ENCODE data around the gene DOCK1.

Gene DOCK1

DNA sequence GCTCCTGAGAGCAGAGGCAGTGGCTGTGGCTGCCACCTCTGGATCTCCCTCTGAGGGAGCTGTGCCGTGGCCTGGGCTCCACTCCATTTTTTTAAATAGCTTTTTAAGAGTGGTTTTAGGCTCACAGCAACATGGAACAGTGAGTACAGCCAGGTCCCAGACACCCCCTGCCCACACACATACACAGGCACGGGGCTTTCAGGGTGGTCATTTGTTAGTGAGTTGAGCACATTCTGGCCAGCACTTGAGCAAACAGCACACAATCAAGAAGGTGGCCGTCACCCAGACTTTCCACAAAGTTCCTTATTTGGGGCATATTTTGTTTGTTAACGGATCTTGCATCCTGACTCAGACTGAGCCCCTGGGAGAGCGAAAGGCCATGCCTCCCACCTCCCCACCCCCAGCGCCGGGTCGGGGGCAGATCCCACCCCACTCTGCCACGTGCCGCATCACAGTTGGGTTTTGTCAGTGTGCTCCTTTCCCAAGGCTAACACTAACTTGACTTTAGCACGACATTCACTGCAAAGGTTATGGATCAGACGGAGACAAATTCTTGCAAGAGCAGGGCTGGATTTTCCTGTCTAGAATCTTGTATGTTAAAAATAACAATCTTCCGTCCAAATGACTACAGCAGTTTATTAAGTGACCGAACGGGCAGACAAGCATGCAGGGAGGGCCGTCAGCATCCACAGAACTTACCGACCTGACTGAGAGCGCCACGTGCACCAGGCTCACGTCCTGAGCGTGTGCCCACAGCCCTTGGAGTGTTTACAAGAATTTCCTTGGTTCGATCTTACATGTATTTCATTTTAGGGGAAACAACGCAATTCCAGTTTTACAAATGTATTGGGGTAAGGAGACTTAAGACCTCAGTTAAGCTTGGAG, 487.4 kb downstream of the DOCK1 start:
- Histone ChIP-seq H3K27ac (no peak overlapping the region), H3K9me3 (no peaks in the 10 kb centered on the region), H3K36me3 (no peaks in the 10 kb centered on the region), H3K4me3 (ENCODE audit: low read depth in 1 of 2, low read length in 1 of 2) (no peak overlapping the region), H3K4me1 (ENCODE audit: control insufficient read depth in 1 of 2, insufficient read depth in 1 of 2, low read depth in 1 of 2, low read length in 1 of 2) (no peaks in the 10 kb centered on the region), H3K27me3 (no peaks in the 10 kb centered on the region)
- TF ChIP-seq, protein P1, sequence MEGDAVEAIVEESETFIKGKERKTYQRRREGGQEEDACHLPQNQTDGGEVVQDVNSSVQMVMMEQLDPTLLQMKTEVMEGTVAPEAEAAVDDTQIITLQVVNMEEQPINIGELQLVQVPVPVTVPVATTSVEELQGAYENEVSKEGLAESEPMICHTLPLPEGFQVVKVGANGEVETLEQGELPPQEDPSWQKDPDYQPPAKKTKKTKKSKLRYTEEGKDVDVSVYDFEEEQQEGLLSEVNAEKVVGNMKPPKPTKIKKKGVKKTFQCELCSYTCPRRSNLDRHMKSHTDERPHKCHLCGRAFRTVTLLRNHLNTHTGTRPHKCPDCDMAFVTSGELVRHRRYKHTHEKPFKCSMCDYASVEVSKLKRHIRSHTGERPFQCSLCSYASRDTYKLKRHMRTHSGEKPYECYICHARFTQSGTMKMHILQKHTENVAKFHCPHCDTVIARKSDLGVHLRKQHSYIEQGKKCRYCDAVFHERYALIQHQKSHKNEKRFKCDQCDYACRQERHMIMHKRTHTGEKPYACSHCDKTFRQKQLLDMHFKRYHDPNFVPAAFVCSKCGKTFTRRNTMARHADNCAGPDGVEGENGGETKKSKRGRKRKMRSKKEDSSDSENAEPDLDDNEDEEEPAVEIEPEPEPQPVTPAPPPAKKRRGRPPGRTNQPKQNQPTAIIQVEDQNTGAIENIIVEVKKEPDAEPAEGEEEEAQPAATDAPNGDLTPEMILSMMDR (IDR thresholded peaks at IDR 0.05): no peak

DNA sequence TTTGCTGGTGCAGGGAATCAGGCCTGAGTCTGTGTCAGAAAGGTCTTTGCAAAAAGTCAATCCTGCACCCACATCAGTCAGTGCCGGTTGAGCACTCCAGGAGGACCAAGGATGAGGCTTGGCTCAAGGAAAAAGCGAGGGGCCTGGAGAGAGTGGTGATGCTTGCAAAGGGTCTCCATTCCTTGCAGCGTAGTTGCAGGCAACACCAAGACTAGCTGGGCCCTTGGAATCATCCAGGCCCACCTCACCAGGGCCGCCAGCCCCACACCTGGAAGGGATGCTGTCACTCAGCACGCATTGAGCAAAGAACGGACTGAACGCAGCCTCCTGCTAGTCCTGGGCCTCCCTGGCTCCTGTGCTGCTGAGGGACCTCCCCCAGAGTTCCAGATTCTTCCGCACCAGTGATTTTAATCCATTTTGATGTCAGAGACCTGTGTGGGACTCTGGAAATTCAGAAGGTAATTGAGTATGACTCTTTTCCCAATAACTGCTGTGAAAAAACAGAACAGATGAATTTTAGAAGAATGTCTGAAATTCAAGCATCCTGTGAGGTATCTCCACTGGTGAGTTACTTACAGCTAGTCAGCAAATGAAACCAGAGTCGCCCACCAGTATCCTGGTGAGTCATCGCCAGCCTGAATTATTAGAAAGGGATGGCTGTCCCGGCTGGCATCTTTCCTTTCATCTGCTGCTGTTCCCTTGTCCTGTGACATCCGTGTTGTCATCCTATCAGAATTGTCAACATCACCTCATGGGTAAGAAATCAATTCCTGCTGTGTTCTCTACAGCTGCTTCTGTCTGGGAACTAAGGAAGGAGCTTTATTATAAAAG, 493.1 kb downstream of the DOCK1 start:
- Histone ChIP-seq H3K9me3 (no peaks in the 10 kb centered on the region), H3K36me3 (no peaks in the 10 kb centered on the region), H3K4me3 (ENCODE audit: low read depth in 1 of 2, low read length in 1 of 2) (no peak overlapping the region), H3K27ac (no peak overlapping the region), H3K27me3 (no peaks in the 10 kb centered on the region), H3K4me1 (ENCODE audit: control insufficient read depth in 1 of 2, insufficient read depth in 1 of 2, low read depth in 1 of 2, low read length in 1 of 2) (peaks cover 9 to 12% of the 10 kb centered on the region in 2 experiments)
- TF ChIP-seq, protein P1 (IDR thresholded peaks at IDR 0.05): no peak

DNA sequence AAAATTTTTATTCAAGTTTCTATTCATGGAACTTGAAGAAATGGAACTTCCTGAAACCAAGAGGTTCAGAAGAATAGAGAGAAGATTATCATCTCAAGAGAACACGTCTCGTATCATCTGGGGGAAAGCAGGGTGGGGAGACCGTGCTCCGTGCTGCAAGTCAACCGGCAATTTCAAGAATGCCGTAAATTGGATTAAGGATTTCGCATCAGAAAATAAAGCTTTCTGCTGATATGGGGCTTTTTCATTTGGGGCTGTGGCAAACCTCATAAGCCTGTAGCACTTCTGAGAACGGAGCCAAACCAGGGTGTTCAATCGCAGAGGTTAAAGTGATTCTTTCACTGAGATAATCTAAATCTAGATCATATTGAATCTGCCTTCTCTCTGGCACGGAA, 493.7 kb downstream of the DOCK1 start:
- Histone ChIP-seq H3K9me3 (no peaks in the 10 kb centered on the region), H3K36me3 (no peaks in the 10 kb centered on the region), H3K4me1 (ENCODE audit: control insufficient read depth in 1 of 2, insufficient read depth in 1 of 2, low read depth in 1 of 2, low read length in 1 of 2) (peaks cover 9 to 12% of the 10 kb centered on the region in 2 experiments), H3K27me3 (no peaks in the 10 kb centered on the region), H3K27ac (no peak overlapping the region), H3K4me3 (ENCODE audit: low read depth in 1 of 2, low read length in 1 of 2) (no peak overlapping the region)
- TF ChIP-seq, protein P1 (IDR thresholded peaks at IDR 0.05): no peak

DNA sequence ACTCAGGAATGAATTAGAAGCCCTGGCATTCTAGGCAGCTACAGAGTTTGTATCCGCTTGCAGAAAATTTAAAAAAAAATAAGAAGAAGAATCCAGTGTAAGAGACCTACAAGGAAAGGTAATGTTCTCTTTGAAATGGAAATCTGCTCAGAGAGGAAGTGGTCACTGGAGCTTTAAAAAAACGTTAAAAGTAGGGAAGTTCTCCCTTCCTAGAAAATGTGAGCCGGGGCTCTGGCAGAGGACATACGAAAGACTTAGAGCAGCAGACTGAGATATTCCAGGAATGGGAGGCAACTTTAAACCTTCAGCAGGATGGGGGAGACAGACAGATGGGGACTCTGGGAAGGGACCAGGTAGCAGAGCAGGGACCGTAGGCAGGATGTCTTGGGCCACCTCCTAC, 494.4 kb downstream of the DOCK1 start:
- TF ChIP-seq, protein P1 (IDR thresholded peaks at IDR 0.05): no peak
- H3K4me1 ChIP-seq (ENCODE audit: control insufficient read depth in 1 of 2, insufficient read depth in 1 of 2, low read depth in 1 of 2, low read length in 1 of 2): peaks cover 9 to 12% of the 10 kb centered on the region in 2 experiments

DNA sequence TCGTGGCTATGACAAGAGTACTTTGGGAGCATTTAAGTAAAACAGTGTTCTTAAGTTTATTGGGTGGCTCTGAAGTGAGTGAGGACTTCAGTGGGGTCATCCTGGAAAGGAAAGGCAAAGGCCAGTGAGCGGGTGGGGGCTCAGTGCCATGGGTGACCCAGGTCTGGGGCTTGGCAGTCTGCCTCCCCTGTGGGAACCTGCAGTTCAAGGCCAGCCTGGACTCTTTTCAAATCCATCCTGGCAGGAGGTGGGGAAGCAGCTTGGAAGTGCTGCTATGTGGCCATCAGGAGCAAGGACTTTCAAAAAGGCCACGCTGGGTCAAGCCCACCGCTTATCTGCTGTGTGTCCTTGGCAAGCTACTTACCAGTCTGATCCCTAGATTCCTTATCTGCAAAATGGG, 495.0 kb downstream of the DOCK1 start:
- H3K9me3 ChIP-seq: no peaks in the 10 kb centered on the region
- no peak overlapping the region for H3K4me3 ChIP-seq (ENCODE audit: low read depth in 1 of 2, low read length in 1 of 2)
- H3K27ac ChIP-seq: no peak overlapping the region
- TF ChIP-seq, protein P1 (IDR thresholded peaks at IDR 0.05): no peak
- peaks cover 9 to 12% of the 10 kb centered on the region in 2 experiments for H3K4me1 ChIP-seq (ENCODE audit: control insufficient read depth in 1 of 2, insufficient read depth in 1 of 2, low read depth in 1 of 2, low read length in 1 of 2)
- H3K27me3 ChIP-seq: no peaks in the 10 kb centered on the region
- no peaks in the 10 kb centered on the region for H3K36me3 ChIP-seq

More for the DNA sequence above, 494.4 kb downstream of the DOCK1 start:
- Histone ChIP-seq H3K36me3 (no peaks in the 10 kb centered on the region), H3K9me3 (no peaks in the 10 kb centered on the region), H3K4me3 (ENCODE audit: low read depth in 1 of 2, low read length in 1 of 2) (no peak overlapping the region), H3K27me3 (no peaks in the 10 kb centered on the region), H3K27ac (no peak overlapping the region)
